AG09309 (cell line): ENCODE data around the gene CSNK1E.

ENCODE experiments used
- DNase-seq: peaks from one replicate; pipeline ENCODE4 v3.0.0-alpha.2; 2010; ENCODE audit warnings: low read depth
- H3K4me3 ChIP-seq: 2 replicates; pipeline ENCODE4 v1.5.1; 2011; ENCODE audit warnings: mild to moderate bottlenecking, low read depth, low read length, moderate library complexity; ENCODE audit not compliant: control insufficient read depth
- CTCF ChIP-seq: IDR thresholded peaks from 2 replicates; pipeline ENCODE4 v1.5.1; 2011; ENCODE audit warnings: mild to moderate bottlenecking, low read depth, low read length, inconsistent platforms; ENCODE audit not compliant: insufficient read depth, control insufficient read depth; ENCODE audit errors: missing control alignments

Gene CSNK1E

DNA sequence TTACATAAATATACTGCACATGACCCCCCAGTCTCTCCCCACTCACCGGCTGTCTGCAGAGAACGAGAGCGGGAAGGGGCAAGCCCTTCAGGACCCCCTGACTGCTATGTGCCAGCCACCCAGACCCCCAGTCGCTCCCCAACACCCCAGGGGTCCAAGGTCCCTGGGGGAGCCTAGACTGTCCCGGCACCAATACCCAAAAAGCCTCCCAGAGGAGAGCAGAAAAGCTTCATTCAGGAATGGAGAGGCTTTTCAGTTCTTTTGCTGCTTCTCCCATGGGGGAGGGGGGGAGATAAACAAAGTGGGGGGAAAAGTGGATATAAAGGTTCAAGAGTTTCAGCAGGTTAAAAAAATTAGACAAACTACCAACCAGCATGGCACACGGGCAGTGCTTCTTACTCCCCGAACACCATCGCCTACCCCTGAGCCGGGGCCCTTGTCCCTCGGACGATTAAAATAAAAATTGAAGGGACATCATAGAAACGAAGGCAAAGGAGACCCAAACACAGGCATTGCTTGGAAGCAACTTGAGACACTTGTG, 1.3 kb downstream of the CSNK1E start:
- H3K4me3 ChIP-seq: peak overlapping the region; percentile 95
- no peak for DNase-seq

GRCh38 chr22:38314933-38315822, 2.1 kb downstream of the CSNK1E start:
- DNase-seq: no peak
- TF ChIP-seq CTCF: no peak
- peak overlapping the region; percentile 95 for H3K4me3 ChIP-seq

More for the DNA sequence above, 1.3 kb downstream of the CSNK1E start:
- no peak for TF ChIP-seq CTCF

- no peak for DNase-seq
- H3K4me3 ChIP-seq: peak overlapping the region; percentile 95
- TF ChIP-seq CTCF: no peak
These were observed 2.9 kb downstream of the CSNK1E start for GRCh38 chr22:38314051-38314932.

- peak; percentile 1 for TF ChIP-seq CTCF
- peak; percentile 73 for DNase-seq
- peak overlapping the region; percentile 95 for H3K4me3 ChIP-seq
These were observed 3.8 kb downstream of the CSNK1E start for GRCh38 chr22:38313384-38313955.

DNA sequence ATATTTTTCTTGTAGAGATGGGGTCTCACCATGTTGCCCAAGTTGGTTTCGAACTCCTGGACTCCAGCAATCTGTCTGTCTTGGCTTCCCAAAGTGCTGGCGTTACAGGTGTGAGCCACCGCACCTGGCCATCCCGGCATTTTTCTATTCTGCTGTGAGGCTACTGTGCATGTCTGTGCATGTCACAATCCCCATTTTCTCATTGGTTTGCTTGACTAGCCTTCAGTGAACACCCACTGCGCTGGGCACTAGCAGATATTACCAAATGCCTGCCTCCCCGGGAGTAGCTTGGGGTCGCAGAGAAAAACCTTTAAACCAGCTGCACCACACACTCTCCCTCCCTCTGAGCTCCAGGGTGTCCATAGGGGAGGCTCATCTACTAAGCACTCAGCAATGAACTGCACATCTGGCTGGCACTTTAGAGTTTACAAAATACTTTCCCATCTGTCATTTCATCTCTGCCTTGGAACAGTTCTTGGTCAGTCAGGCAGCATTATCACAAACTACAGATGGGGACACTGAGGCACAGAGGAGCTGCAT, 4.9 kb downstream of the CSNK1E start:
- no peak overlapping the region for H3K4me3 ChIP-seq
- TF ChIP-seq CTCF: no peak
- no peak for DNase-seq

- TF ChIP-seq CTCF: no peak
- DNase-seq: no peak
- H3K4me3 ChIP-seq: no peak overlapping the region
These were observed 6.0 kb downstream of the CSNK1E start for GRCh38 chr22:38311323-38311620.
